WTC11 (cell line): ENCODE data around the gene ARHGEF19. TPM values are rescaled to one million over a fixed set of nuclear protein-coding genes. Genes with fewer than 3 reads are reported as not detected.
"Not testable (repeated sequence)": the region's sequence is repeated elsewhere in the genome, so short reads cannot be mapped to it uniquely, and the experiment has no call there.

Experiments used
- ATAC-seq: fragments of 200-7000 bp; cut with Tn5 transposase; 2 replicates; pipeline ENCODE4 v1.10.0; 2021; ENCODE audit warnings: mild to moderate bottlenecking, moderate library complexity
- CTCF ChIA-PET: fragments of 300-600 bp; sonication (Branson Sonifier 250); formaldehyde crosslinking; loops from one replicate; lab custom pipeline; 2021; ENCODE audit warnings: antibody characterized with exemption; lab: Charles Lee
- POLR2A ChIA-PET: fragments of 350-600 bp; sonication (Branson Sonifier 250); formaldehyde crosslinking; loops from one replicate; lab custom pipeline; 2021; ENCODE audit warnings: antibody characterized with exemption; lab: Charles Lee
- DNase-seq: peaks from one replicate; pipeline ENCODE4 v3.0.0; 2021; ENCODE audit warnings: low spot score
- H3K27ac Mint-ChIP-seq: 2 replicates; pipeline ENCODE4 v1.8.0; 2021; ENCODE audit warnings: mixed read lengths
- H3K27me3 Mint-ChIP-seq: 2 replicates; pipeline ENCODE4 v1.8.0; 2021; ENCODE audit warnings: low read depth, mild to moderate bottlenecking, moderate library complexity, mixed read lengths
- H3K36me3 Mint-ChIP-seq: 2 replicates; pipeline ENCODE4 v1.8.0; 2021; ENCODE audit warnings: mixed read lengths
- H3K4me1 Mint-ChIP-seq: 2 replicates; pipeline ENCODE4 v1.8.0; 2022; ENCODE audit warnings: mixed read lengths
- H3K4me3 Mint-ChIP-seq: 2 replicates; pipeline ENCODE4 v1.8.0; 2021; ENCODE audit warnings: mild to moderate bottlenecking, moderate library complexity, mixed read lengths
- H3K9me3 Mint-ChIP-seq: 2 replicates; pipeline ENCODE4 v1.8.0; 2021; ENCODE audit warnings: mixed read lengths
- ATF1 ChIP-seq: sonication (generic); formaldehyde crosslinking; IDR thresholded peaks from 2 replicates; pipeline ENCODE4 v1.8.1; 2023; ENCODE audit warnings: mild to moderate bottlenecking, moderate library complexity, missing genetic modification reagents
- CREB1 ChIP-seq: sonication (generic); formaldehyde crosslinking; IDR thresholded peaks from 2 replicates; pipeline ENCODE4 v1.8.0; 2023; ENCODE audit warnings: mild to moderate bottlenecking, missing genetic modification reagents
- GABPB1 ChIP-seq: sonication (generic); formaldehyde crosslinking; IDR thresholded peaks from 2 replicates; pipeline ENCODE4 v1.8.1; 2023; ENCODE audit warnings: mild to moderate bottlenecking, missing genetic modification reagents
- GTF2I ChIP-seq: fragments of 250-450 bp; sonication (Bioruptor Pico); conservative IDR thresholded peaks from 2 replicates; pipeline ENCODE4 v1.4.0; 2021; ENCODE audit warnings: mild to moderate bottlenecking
- HMGA2 ChIP-seq: fragments of 250-450 bp; sonication (Bioruptor Pico); IDR thresholded peaks from 2 replicates; pipeline ENCODE4 v1.4.0; 2021; ENCODE audit warnings: mild to moderate bottlenecking, moderate library complexity
- NR1H2 ChIP-seq: sonication (generic); formaldehyde crosslinking; IDR thresholded peaks from 2 replicates; pipeline ENCODE4 v1.9.0; 2021; ENCODE audit warnings: mild to moderate bottlenecking, moderate library complexity, missing genetic modification reagents
- PRRX2 ChIP-seq: fragments of 250-450 bp; sonication (Bioruptor Pico); IDR thresholded peaks from 2 replicates; pipeline ENCODE4 v1.8.0; 2021; ENCODE audit warnings: mild to moderate bottlenecking
- TP53 ChIP-seq: sonication (generic); formaldehyde crosslinking; IDR thresholded peaks from 2 replicates; pipeline ENCODE4 v1.8.1; 2023; ENCODE audit warnings: mild to moderate bottlenecking, missing genetic modification reagents
- ZNF317 ChIP-seq: sonication (generic); formaldehyde crosslinking; IDR thresholded peaks from 2 replicates; pipeline ENCODE4 v1.8.1; 2023; ENCODE audit warnings: low read depth, mild to moderate bottlenecking, moderate library complexity, missing genetic modification reagents, borderline replicate concordance
- ZNF416 ChIP-seq: fragments of 250-450 bp; sonication (Bioruptor Pico); IDR thresholded peaks from 2 replicates; pipeline ENCODE4 v1.9.0; 2021; ENCODE audit warnings: mild to moderate bottlenecking, inconsistent platforms
- total RNA-seq: library from RNA; stranded (reverse); gene quantifications from 3 replicates; pipeline ENCODE4 v1.2.3, GENCODE V29; 2021
- TF ChIP-seq, protein P1 (sequence below): sonication (generic); formaldehyde crosslinking; conservative IDR thresholded peaks from 2 replicates; pipeline ENCODE4 v1.8.1; 2023; ENCODE audit warnings: mild to moderate bottlenecking, low read depth, missing genetic modification reagents, moderate library complexity
- TF ChIP-seq, protein P2 (sequence below): sonication (generic); formaldehyde crosslinking; IDR thresholded peaks from 2 replicates; pipeline ENCODE4 v1.8.1; 2022; ENCODE audit warnings: low read depth, mild to moderate bottlenecking, moderate library complexity, missing genetic modification reagents, borderline replicate concordance
- TF ChIP-seq, protein P3 (sequence below): sonication (generic); formaldehyde crosslinking; IDR thresholded peaks from 2 replicates; pipeline ENCODE4 v1.8.0; 2022; ENCODE audit warnings: missing genetic modification reagents
- TF ChIP-seq, protein P4 (sequence below): sonication (generic); formaldehyde crosslinking; IDR thresholded peaks from 2 replicates; pipeline ENCODE4 v1.8.0; 2023; ENCODE audit warnings: missing genetic modification reagents, mild to moderate bottlenecking, borderline replicate concordance
- TF ChIP-seq, protein P5 (sequence below): sonication (generic); formaldehyde crosslinking; IDR thresholded peaks from 2 replicates; pipeline ENCODE4 v1.8.1; 2023; ENCODE audit warnings: mild to moderate bottlenecking, moderate library complexity, missing genetic modification reagents
- TF ChIP-seq, protein P6 (sequence below): sonication (generic); formaldehyde crosslinking; IDR thresholded peaks from 2 replicates; pipeline ENCODE4 v1.8.1; 2022; ENCODE audit warnings: low read depth, missing genetic modification reagents, borderline replicate concordance

The ARHGEF19 gene
- total RNA-seq, 1 experiment from 2014 or later: 53.1 TPM

DNA sequence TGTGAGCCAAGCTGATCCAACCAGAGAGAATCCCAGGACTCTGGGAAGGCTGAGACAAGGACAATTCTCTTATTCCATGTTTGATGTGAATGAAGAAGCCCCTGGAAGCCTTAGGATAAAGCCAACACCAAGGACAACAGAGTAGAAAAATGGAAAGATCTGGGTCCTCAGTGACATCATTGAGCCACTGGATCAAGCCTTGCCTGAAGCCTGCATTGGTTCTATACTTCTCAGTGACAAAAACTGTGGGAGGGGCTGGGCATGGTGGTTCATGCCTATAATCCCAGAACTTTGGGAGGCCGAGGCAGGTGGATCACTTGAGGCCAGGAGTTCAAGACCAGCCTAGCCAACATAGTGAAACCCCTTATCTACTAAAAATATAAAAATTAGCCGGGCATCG lies 15.6 kb downstream of the ARHGEF19 start (continued):
- TF ChIP-seq, protein P1, sequence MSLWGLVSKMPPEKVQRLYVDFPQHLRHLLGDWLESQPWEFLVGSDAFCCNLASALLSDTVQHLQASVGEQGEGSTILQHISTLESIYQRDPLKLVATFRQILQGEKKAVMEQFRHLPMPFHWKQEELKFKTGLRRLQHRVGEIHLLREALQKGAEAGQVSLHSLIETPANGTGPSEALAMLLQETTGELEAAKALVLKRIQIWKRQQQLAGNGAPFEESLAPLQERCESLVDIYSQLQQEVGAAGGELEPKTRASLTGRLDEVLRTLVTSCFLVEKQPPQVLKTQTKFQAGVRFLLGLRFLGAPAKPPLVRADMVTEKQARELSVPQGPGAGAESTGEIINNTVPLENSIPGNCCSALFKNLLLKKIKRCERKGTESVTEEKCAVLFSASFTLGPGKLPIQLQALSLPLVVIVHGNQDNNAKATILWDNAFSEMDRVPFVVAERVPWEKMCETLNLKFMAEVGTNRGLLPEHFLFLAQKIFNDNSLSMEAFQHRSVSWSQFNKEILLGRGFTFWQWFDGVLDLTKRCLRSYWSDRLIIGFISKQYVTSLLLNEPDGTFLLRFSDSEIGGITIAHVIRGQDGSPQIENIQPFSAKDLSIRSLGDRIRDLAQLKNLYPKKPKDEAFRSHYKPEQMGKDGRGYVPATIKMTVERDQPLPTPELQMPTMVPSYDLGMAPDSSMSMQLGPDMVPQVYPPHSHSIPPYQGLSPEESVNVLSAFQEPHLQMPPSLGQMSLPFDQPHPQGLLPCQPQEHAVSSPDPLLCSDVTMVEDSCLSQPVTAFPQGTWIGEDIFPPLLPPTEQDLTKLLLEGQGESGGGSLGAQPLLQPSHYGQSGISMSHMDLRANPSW (CRISPR knock-in tag): no peak
- TF ChIP-seq, protein P2, sequence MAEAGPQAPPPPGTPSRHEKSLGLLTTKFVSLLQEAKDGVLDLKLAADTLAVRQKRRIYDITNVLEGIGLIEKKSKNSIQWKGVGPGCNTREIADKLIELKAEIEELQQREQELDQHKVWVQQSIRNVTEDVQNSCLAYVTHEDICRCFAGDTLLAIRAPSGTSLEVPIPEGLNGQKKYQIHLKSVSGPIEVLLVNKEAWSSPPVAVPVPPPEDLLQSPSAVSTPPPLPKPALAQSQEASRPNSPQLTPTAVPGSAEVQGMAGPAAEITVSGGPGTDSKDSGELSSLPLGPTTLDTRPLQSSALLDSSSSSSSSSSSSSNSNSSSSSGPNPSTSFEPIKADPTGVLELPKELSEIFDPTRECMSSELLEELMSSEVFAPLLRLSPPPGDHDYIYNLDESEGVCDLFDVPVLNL (CRISPR knock-in tag): no peak
- TF ChIP-seq ATF1: no peak
- TF ChIP-seq, all 79 proteins: peak for 0

DNA sequence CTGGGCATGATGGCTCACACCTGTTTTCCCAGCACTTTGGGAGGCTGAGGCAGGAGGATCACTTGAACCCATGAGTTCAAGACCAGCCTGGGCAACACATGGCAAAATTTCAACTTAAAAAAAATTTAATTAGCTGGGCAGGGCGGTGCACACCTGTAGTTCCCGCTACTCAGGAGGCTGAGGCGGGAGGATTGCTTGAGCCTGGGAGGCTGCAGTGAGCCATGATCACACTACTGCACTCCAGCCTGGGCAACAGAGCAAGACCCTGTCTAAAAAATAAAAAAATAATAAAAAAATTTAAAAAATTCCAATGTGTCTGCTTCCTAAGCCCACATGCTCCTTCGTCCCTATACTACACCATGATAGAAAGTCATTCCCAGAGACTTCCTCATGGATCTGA lies 16.3 kb downstream of the ARHGEF19 start:
- 0 out of 2 replicates have a peak, but pooled peaks have one; percentile 32 for TF ChIP-seq GTF2I (CRISPR knock-in tag)
- H3K4me1 Mint-ChIP-seq, H3K9me3 Mint-ChIP-seq, ATAC-seq, H3K27me3 Mint-ChIP-seq, DNase-seq, H3K27ac Mint-ChIP-seq, POLR2A ChIA-PET, H3K4me3 Mint-ChIP-seq, H3K36me3 Mint-ChIP-seq: not testable (repeated sequence)
- CTCF ChIA-PET: interaction anchor here (0.6 to 1.7 kb wide), 2 partner anchors 117 to 380 kb away, joined by 3 to 5 read pairs; no protein-coding TSS in a partner anchor

DNA sequence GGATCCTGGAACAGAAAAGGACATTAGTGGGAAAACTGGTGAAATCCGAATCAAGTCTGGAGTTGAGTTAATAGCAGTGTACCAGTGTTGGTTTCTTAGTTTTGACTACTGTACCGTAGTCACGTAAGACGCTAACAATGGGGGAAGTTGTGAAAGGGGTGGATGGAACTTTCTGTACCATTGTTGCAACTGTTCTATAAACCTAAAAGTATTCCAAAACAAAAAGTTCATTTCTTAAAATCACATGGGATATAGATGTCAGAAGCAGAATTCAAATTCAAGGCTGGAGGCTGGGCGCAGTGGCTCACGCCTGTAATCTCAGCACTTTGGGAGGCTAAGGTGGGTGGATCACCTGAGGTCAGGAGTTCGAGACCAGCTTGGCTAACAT lies 16.9 kb downstream of the ARHGEF19 start:
- no peak overlapping the region for H3K27ac Mint-ChIP-seq

More for the DNA sequence above, 16.9 kb downstream of the ARHGEF19 start:
- no peaks in the 10 kb centered on the region for H3K4me1 Mint-ChIP-seq
- H3K36me3 Mint-ChIP-seq: peaks cover 9% of the 10 kb centered on the region
- ATAC-seq (no peak), DNase-seq (no peak)
- no peaks in the 10 kb centered on the region for H3K27me3 Mint-ChIP-seq
- H3K4me3 Mint-ChIP-seq: no peak overlapping the region
- TF ChIP-seq, protein P3, sequence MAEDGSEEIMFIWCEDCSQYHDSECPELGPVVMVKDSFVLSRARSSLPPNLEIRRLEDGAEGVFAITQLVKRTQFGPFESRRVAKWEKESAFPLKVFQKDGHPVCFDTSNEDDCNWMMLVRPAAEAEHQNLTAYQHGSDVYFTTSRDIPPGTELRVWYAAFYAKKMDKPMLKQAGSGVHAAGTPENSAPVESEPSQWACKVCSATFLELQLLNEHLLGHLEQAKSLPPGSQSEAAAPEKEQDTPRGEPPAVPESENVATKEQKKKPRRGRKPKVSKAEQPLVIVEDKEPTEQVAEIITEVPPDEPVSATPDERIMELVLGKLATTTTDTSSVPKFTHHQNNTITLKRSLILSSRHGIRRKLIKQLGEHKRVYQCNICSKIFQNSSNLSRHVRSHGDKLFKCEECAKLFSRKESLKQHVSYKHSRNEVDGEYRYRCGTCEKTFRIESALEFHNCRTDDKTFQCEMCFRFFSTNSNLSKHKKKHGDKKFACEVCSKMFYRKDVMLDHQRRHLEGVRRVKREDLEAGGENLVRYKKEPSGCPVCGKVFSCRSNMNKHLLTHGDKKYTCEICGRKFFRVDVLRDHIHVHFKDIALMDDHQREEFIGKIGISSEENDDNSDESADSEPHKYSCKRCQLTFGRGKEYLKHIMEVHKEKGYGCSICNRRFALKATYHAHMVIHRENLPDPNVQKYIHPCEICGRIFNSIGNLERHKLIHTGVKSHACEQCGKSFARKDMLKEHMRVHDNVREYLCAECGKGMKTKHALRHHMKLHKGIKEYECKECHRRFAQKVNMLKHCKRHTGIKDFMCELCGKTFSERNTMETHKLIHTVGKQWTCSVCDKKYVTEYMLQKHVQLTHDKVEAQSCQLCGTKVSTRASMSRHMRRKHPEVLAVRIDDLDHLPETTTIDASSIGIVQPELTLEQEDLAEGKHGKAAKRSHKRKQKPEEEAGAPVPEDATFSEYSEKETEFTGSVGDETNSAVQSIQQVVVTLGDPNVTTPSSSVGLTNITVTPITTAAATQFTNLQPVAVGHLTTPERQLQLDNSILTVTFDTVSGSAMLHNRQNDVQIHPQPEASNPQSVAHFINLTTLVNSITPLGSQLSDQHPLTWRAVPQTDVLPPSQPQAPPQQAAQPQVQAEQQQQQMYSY (CRISPR knock-in tag): no peak
- no peak for TF ChIP-seq GTF2I (CRISPR knock-in tag)
- TF ChIP-seq HMGA2 (CRISPR knock-in tag): no peak
- TF ChIP-seq ZNF317 (CRISPR knock-in tag): no peak
- TF ChIP-seq, protein P4, sequence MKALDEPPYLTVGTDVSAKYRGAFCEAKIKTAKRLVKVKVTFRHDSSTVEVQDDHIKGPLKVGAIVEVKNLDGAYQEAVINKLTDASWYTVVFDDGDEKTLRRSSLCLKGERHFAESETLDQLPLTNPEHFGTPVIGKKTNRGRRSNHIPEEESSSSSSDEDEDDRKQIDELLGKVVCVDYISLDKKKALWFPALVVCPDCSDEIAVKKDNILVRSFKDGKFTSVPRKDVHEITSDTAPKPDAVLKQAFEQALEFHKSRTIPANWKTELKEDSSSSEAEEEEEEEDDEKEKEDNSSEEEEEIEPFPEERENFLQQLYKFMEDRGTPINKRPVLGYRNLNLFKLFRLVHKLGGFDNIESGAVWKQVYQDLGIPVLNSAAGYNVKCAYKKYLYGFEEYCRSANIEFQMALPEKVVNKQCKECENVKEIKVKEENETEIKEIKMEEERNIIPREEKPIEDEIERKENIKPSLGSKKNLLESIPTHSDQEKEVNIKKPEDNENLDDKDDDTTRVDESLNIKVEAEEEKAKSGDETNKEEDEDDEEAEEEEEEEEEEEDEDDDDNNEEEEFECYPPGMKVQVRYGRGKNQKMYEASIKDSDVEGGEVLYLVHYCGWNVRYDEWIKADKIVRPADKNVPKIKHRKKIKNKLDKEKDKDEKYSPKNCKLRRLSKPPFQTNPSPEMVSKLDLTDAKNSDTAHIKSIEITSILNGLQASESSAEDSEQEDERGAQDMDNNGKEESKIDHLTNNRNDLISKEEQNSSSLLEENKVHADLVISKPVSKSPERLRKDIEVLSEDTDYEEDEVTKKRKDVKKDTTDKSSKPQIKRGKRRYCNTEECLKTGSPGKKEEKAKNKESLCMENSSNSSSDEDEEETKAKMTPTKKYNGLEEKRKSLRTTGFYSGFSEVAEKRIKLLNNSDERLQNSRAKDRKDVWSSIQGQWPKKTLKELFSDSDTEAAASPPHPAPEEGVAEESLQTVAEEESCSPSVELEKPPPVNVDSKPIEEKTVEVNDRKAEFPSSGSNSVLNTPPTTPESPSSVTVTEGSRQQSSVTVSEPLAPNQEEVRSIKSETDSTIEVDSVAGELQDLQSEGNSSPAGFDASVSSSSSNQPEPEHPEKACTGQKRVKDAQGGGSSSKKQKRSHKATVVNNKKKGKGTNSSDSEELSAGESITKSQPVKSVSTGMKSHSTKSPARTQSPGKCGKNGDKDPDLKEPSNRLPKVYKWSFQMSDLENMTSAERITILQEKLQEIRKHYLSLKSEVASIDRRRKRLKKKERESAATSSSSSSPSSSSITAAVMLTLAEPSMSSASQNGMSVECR: no peak
- TF ChIP-seq ZNF416 (CRISPR knock-in tag): no peak
- TF ChIP-seq, protein P5, sequence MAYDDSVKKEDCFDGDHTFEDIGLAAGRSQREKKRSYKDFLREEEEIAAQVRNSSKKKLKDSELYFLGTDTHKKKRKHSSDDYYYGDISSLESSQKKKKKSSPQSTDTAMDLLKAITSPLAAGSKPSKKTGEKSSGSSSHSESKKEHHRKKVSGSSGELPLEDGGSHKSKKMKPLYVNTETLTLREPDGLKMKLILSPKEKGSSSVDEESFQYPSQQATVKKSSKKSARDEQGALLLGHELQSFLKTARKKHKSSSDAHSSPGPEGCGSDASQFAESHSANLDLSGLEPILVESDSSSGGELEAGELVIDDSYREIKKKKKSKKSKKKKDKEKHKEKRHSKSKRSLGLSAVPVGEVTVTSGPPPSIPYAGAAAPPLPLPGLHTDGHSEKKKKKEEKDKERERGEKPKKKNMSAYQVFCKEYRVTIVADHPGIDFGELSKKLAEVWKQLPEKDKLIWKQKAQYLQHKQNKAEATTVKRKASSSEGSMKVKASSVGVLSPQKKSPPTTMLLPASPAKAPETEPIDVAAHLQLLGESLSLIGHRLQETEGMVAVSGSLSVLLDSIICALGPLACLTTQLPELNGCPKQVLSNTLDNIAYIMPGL (CRISPR knock-in tag): no peak
- no peak for TF ChIP-seq TP53 (CRISPR knock-in tag)
- no peak for TF ChIP-seq GABPB1 (CRISPR knock-in tag)
- TF ChIP-seq PRRX2: no peak
- TF ChIP-seq CREB1 (CRISPR knock-in tag): no peak
- no peak for TF ChIP-seq NR1H2 (CRISPR knock-in tag)
- TF ChIP-seq, protein P6, sequence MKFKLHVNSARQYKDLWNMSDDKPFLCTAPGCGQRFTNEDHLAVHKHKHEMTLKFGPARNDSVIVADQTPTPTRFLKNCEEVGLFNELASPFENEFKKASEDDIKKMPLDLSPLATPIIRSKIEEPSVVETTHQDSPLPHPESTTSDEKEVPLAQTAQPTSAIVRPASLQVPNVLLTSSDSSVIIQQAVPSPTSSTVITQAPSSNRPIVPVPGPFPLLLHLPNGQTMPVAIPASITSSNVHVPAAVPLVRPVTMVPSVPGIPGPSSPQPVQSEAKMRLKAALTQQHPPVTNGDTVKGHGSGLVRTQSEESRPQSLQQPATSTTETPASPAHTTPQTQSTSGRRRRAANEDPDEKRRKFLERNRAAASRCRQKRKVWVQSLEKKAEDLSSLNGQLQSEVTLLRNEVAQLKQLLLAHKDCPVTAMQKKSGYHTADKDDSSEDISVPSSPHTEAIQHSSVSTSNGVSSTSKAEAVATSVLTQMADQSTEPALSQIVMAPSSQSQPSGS (CRISPR knock-in tag): no peak
- CTCF ChIA-PET: interaction anchor here (1.7 kb wide), 1 partner anchor 116 kb away, joined by 5 read pairs; no protein-coding TSS in a partner anchor
- no peaks in the 10 kb centered on the region for H3K9me3 Mint-ChIP-seq
- POLR2A ChIA-PET: no interaction called here
